HuH-7 (cell line): Measurements from ENCODE around the gene ZNF217.
"Not testable (repeated sequence)": the region's sequence is repeated elsewhere in the genome, so short reads cannot be mapped to it uniquely, and the experiment has no call there.

Experiments
- DNase-seq: peaks from one replicate; pipeline ENCODE4 v3.0.0; 2011; ENCODE audit warnings: low spot score

The ZNF217 gene

GRCh38 chr20:53598140-53599043 lies 4.8 kb upstream of the ZNF217 start:
- no peak for DNase-seq

- no peak for DNase-seq
These were observed 4.0 kb upstream of the ZNF217 start for GRCh38 chr20:53597521-53598120.

- no peak for DNase-seq
These were observed 3.4 kb upstream of the ZNF217 start for GRCh38 chr20:53597030-53597482.

- DNase-seq = not testable (repeated sequence)
These were observed 2.8 kb upstream of the ZNF217 start for GRCh38 chr20:53596189-53597001.

GRCh38 chr20:53595742-53596141 lies 2.1 kb upstream of the ZNF217 start:
- not testable (repeated sequence) for DNase-seq

- no peak for DNase-seq
These were observed 1.4 kb upstream of the ZNF217 start for GRCh38 chr20:53595018-53595378.

- peak; percentile 83 for DNase-seq
These were observed 704 bp upstream of the ZNF217 start for GRCh38 chr20:53594068-53595017.

GRCh38 chr20:53592992-53593465 lies 610 bp downstream of the ZNF217 start:
- DNase-seq = no peak

- DNase-seq = not testable (repeated sequence)
These were observed 1.1 kb downstream of the ZNF217 start for GRCh38 chr20:53592454-53592991.

- not testable (repeated sequence) for DNase-seq
These were observed 1.6 kb downstream of the ZNF217 start for GRCh38 chr20:53591941-53592441.

- not testable (repeated sequence) for DNase-seq
These were observed 2.4 kb downstream of the ZNF217 start for GRCh38 chr20:53591206-53591741.

GRCh38 chr20:53590608-53591007 lies 3.0 kb downstream of the ZNF217 start:
- not testable (repeated sequence) for DNase-seq

- not testable (repeated sequence) for DNase-seq
These were observed 3.5 kb downstream of the ZNF217 start for GRCh38 chr20:53590122-53590521.

GRCh38 chr20:53589321-53590065 lies 4.1 kb downstream of the ZNF217 start:
- DNase-seq = not testable (repeated sequence)

GRCh38 chr20:53587157-53587703 lies 6.4 kb downstream of the ZNF217 start:
- not testable (repeated sequence) for DNase-seq

- DNase-seq = no peak
These were observed 7.0 kb downstream of the ZNF217 start for GRCh38 chr20:53586640-53587039.

- not testable (repeated sequence) for DNase-seq
These were observed 7.7 kb downstream of the ZNF217 start for GRCh38 chr20:53585910-53586309.

- DNase-seq = not testable (repeated sequence)
These were observed 8.6 kb downstream of the ZNF217 start for GRCh38 chr20:53585004-53585569.

GRCh38 chr20:53584550-53584913 lies 9.1 kb downstream of the ZNF217 start:
- not testable (repeated sequence) for DNase-seq
